Measurements from ENCODE around the gene HDHD2.
"Not testable (repeated sequence)": the region's sequence is repeated elsewhere in the genome, so short reads cannot be mapped to it uniquely, and the experiment has no call there.

HDHD2 gene, protein sequence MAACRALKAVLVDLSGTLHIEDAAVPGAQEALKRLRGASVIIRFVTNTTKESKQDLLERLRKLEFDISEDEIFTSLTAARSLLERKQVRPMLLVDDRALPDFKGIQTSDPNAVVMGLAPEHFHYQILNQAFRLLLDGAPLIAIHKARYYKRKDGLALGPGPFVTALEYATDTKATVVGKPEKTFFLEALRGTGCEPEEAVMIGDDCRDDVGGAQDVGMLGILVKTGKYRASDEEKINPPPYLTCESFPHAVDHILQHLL

DNA sequence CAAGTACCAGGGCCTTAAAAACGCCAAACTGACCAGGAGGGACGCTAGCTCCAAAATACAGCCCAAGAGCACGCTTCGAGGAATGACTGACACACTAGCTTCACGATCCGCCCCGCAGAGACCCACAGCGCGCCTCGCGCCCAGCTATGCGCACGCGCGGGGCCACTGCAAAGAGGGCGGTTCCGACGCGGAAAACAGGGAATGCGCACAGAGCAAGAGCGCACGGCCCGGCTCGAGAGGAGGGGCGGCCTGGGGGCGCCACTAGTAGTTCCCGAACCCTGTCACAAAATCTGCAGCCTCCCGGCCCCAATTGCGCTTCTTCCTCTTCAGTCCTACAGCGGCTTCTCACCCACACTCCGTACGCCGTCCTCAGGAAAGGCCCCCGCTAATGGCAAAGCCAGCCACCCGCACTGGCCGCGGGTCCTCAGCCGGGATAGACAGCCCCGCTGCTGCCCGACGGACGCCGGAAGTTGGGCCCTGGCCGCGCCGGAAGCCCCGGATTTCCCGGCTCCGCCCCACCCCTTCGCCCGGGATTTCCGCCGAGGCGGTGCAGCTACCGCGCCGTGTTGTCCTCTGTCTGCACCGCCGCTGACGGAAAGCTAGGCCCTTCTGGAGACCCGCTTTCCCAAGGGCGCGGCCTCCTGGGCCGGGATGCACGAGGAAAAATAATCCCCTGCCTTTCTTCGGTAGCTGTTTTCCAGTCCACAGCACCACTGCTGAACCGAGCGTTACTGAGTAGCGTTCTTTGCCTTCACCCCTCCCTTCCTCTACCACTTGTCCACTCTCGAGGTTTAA lies at the start of gene HDHD2:
Gene HDHD2, minus strand, starts transcription at position 472 of the 795 bp plus-strand sequence. CDS start 14,061 bp downstream, outside the sequence.
- DNase-seq = peak; percentile 95

DNA sequence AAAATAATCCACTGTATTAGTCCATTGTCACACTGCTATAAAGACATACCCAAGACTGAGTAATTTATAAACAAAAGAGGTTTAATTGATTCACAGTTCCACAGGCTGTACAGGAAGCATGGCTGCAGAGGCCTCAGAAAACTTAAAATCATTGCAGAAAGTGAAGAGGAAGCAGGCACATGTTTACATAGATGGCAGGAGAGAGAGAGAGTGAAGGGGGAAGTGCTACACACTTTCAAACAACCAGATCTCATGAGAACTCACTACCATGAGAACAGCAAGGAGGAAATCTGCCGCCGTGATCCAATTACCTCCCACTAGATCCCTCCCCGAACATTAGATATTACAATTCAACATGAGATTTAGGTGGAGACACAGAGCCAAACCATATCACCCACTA lies 45.7 kb upstream of the HDHD2 start:
- not testable (repeated sequence) for DNase-seq

DNA sequence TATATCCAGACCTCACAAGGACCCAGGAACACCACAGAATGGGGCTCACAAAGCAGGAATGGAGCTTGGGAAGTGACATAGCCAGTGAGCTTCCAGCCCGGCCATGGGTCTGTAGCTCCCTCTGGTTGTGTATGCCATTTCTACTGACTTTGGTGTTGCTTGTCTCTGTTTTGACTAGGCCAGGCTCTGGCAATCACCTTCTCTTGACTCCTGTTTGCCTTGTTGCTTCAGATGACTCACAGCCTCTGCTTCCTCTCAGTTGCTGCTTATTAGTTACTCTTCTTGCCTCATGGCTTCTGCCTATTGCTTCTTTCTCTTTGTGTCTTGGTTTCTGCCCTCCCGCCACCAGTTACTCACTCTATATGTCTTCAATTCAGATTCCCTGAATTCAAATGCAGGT lies 41.7 kb upstream of the HDHD2 start:
- DNase-seq = no peak

DNA sequence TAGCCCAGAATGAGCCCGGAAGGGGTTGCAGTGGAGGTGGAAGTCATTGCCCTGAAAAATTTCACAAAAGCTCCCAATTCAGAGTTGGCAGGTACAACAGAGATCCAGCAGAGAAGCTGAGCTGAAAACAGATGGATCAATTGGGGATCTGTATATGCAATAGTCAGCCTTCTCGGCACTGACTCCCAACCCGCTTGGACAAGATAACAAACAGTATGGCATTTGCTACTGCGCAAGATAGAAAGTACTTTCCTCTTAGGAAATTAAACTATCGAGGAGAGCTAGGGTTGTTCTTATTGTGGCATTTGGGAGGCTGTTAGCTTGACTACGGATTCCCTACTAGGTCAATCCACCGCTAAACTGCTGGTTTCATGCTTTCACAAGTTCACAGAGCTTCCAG lies 37.4 kb upstream of the HDHD2 start:
- no peak for DNase-seq

DNA sequence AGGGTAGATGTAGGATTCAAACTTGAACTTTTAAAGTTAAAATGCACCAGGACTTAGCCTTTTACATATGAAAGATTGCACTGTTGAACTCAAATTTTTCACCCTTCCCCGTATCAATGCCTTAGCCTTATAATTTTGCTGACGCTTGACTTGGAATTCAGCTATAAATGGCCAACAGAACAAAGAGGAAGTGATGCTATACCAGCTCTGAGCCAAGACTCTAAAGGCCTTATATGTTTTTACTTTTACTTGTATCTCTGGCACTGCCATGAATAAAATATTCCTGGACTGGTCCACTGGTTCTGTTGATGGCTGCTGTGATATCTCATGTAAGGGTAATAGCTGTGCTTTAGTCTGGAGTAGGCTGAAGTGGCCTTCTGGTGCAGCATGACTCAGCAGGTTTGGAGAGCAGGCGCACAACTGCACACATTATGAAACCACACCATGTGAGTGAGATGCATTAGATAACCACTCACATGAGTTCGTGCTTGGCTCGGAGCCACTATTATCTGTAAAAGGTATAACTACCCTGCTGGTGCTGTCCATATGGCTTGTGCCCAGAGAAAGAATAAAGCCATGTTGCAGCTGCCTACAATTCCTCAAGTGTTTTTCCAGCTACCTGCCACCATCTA lies 34.2 kb upstream of the HDHD2 start:
- DNase-seq = no peak

DNA sequence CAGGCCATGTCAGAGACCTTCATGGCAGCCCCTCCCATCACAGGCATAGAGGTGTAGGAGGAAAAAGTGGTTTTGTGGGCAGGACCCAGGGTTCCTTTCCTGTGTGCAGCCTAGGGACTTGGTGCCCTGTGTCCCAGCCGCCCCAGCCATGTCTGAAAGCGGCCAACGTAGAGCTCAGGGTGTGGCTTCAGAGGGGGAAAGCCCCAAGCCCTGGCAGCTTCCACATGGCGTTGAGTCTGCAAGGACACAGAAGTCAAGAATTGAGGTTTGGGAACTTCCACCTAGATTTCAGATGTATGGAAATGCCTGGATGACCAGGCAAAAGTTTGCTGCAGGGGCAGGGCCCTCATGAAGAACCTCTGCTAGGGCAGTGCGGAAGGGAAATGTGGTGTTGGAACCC lies 31.9 kb upstream of the HDHD2 start:
- not testable (repeated sequence) for DNase-seq

DNA sequence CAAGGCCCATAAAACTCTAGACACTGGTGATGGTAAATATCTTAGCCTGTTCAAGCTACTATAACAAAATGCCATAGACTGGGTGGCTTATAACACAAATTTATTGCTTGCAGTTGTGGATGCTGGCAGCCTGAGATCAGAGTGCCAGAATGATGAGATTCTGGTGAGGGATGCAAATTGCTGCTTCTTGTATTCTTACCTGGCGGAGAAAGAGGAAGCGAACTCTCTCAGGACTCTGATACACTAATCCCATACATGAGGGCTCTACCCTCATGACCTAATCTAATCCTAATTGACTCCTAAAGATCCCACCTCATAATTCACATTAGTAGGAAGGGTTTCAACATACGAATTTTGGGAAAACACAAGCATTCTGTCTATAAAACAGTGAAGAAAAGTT lies 30.5 kb upstream of the HDHD2 start:
- no peak for DNase-seq

DNA sequence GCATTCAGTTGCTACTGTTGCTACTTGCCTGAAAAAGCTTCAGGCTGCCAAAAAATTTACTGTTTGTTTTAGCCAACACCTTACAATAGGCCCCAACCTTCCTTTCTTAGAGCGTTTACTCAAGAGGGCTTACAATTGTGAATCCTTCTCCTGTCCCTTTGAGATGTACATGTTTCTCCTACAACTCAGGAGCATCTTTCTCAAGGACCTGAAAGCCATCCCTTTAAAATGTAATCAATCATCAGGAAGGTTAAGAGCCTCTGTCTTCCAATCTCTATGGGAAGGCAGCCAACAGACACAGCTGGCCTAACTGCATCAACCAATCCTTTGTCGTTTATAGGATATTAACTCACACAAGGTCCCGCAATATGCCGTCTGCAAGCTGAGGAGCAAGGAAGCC lies 29.2 kb upstream of the HDHD2 start:
- DNase-seq = no peak

DNA sequence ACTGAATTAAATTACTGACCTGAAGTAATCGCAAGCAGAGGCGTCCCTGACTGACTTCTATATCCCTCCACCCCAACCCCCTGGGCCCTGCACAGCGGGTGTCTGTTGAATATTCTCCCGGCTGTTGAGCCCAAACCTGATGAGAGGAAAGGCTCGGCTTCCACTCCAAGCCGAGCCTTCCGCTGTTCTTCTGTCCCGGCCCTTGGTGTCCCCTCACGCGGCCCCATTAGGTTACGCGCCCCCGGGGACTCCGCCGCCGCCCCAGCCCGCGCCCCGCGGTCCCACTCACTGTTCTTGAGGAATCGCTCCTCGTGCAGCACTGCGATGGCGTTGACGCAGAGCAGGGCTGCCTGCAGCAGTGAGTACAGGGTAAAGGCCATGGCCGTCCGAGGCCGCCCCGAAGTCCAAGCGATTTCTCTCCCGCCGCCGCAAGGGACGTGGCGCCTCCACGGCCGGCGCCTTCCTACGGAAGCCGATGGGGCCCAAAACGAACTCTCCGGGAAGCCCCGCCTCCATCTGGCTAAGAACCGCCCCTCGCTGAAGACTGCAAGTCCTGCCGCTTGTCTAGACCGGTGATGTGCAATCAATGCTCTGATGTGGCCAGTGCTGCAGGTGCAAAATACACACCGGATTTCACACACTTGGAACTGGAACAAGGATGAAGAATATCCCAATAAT lies 25.7 kb upstream of the HDHD2 start, which contains the start of gene IER3IP1:
Gene IER3IP1, minus strand, starts transcription at position 467 of the 678 bp plus-strand sequence. Its CDS starts 87 bp downstream, at position 380.
- DNase-seq = peak; percentile 96

DNA sequence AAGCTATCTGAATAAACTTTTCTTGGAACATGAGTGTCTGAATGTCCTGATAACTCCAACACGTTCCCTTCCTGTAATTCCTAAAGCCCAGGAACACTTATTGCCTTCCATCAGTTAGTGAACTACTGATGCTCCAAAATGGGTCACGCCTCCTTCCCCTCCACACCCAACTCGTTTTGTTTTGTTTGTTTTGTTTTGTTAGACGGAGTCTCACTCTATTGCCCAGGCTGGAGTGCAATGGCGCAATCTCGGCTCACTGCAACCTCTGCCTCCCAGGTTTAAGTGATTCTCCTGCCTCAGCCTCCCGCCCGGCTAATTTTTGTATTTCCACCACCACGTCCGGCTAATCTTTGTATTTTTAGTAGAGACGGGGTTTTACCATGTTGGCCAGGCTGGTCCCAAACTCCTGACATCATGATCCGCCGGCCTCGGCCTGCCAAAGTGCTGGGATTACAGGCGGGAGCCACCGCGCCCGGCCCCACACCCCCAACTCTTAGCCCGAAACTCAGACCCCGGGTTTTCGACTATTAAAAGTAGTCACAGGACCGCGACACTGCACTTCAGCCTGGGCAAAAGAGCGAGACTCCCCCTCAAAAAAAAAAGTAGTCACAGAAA lies 25.1 kb upstream of the HDHD2 start:
- DNase-seq = peak; percentile 16

DNA sequence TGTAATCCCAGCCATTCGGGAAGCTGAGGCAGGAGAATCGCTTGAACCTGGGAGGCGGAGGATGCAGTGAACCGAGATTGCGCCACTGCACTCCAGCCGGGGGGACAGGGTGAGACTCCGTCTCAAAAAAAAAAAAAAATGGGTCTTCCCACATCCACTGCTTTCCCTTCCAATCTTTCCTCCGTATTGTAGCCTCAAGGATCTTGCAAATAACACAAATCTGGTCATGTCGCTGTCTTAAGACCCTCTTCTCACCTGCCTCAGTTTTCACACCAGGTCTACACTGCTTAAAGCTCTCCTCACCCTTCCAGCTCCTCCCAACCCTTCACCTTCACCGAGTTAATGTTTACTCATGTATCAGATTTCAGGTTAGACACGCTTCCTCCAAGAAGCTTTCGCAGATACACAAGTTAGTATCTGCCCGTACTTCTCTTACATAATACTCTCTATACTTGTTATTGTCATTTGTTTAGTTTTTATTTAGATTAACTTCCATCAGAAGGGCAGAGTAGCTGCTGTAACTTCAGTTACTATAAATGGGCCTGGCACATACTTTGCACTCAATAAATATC lies 24.3 kb upstream of the HDHD2 start:
- DNase-seq = no peak

DNA sequence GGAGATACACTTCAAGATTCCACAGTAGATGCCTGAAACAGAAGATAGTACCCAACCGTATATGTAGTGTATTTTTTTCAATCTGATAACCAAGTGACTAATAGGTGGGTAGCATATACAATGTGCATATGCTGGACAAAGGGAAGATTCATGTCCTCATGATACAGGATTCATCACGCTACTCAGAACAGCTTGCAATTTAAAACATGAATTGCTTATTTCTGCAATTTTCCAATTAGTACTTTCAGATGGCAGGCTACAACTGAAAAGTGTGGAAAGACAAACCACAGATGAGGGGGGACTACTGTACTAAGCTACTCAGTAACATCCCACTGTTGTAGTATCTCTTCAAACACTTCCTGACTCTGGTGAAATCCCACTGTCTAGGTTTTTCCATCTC lies 22.2 kb upstream of the HDHD2 start:
- DNase-seq = no peak

DNA sequence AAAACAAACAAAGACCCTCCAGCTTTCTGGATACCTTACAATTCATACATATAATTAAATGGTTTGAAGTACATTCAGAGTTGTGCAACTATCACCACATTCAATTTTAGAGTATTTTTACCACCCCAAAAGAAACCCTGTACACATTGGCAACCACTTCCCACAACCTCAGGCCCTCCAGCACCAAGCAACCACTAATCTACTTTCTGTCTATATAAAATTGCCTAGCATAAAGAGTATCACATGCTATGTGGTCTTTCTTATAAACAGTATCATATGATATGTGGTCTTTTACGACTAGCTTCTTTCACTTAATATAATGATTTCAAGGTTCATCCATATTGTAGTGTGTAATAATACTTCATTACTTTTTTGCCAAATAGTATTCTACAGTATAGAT lies 18.6 kb upstream of the HDHD2 start:
- no peak for DNase-seq

DNA sequence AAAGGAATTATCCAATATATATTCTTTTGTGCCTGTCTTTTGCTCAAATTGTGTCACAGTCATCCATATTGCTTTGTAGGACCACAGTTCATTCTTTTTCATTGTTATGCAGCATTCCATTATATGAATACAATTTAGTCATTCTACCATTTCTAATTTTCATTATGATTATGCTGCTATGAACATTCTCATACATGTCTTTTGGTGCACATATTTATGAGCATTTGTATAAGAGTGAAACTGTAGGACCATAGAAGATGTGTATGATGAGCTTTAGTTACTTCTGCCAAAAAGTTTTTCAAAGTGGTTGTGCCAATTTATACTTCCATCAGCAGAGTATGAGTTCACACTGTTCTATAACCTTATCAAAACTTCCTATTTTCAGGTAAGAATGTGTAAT lies 18.2 kb upstream of the HDHD2 start:
- DNase-seq = no peak

DNA sequence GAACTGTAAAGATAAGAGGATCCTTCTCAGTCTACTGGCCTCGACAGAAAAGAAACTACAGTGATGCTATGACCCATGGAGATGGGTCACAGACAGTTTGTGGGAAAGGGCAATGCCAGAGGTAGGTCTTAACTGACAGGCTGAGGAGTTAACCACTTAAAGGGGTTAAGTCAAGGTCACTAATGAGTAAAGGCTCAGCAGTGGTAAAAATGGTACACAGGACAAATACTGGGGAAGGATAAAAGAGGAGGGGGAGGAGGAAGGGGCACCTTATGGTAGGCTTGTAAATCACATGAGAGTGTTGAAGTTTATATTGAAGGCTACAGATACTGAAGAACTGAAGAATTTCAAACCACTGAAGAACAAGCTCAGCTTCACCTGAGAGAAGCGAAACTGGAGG lies 16.0 kb upstream of the HDHD2 start:
- no peak for DNase-seq

DNA sequence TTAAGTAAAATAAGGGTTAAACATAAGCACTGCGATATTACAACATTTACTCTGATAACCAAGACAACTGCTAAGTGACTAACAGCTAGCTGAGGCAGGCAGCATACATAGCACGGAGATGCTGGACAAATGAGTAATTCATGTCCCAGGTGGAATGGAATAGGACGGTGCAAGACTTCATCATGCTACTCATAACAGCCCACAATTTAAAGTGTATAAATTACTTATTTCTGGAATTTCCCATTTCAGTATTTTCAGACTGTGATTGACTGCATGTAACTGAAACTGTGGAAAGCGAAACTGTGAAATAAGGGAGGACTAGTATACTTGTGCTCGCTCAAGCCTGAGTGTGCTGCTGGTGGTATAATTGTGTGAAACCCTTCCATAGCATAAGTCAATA lies 12.9 kb upstream of the HDHD2 start:
- DNase-seq = no peak

DNA sequence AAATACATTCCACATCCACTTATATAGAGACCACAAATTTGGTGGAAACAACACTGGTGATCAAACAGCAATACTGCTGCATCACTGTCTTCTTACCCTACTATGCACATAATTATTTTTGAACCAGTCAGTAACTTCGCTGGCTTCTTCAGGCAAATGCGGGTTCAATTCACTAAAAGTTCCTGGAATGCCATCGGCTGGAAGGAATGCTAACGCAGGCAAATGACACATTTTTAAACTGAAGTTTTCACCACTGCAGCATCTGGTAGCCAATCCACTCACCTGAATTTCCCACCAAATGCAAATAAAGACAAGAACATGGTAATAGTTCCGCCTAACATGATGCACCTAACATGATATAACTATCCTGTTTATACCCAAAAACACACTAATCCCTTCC lies 10.0 kb upstream of the HDHD2 start:
- DNase-seq = no peak

DNA sequence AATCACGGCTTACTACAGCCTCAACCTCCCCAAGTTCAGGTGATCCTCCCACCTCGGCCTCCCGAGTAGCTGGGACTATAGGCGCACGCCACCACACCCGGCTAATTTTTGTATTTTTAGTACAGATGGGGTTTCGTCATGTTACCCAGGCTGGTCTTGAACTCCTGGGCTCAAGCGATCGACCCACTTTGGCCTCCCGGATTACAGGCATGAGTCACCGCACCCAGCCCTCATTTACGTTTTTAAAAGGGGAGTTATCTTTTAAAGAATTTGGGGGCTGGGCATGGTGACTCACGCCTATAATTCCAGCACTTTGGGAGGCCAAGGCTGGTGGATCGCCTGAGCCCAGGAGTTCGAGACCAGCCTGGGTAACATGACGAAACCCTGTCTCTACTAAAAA lies 8.1 kb upstream of the HDHD2 start:
- not testable (repeated sequence) for DNase-seq

DNA sequence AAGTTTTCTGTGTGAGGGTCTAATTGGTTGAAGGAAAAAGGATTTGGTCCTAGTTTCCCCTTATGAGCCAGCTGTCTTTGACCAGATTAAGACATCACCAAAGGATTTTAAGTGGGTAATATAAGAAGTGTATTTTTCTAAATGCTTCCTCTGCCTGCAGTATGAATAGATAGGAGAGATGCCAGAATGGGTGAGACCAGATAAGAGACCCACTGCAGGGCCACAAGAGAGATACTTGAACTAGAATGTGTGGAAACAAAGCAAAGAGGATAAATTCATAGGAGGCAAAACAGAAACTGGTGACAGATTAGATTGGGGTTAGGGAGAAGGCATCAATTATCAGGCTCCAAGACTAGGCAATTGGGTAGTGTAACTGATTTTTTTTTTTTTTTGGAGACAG lies 1.1 kb upstream of the HDHD2 start:
- DNase-seq = no peak

DNA sequence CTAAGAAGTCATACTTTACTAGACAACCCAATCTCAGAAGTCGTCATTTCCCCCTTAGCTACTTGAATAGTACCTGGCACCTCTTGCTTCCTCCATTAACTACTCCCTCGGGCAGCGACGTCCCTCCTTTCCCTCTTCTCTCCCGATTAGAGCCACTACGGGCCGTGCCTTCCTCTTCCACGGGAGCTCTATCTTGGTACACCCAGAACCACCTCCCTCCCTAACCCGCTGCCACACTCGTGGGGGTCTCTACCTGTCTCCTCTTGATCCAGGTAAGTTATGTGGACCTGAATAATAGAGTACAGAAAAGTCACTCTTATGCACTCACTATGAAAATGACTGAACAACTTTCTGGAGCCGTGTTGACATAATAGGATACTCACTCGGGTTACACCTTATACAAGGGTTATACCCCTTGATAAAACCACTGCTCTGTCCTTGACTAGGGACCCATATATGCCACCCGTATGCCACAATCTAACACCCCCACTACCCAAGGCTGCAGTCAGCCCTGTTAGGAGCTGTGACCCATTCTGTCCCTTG lies 595 bp upstream of the HDHD2 start:
- no peak for DNase-seq

DNA sequence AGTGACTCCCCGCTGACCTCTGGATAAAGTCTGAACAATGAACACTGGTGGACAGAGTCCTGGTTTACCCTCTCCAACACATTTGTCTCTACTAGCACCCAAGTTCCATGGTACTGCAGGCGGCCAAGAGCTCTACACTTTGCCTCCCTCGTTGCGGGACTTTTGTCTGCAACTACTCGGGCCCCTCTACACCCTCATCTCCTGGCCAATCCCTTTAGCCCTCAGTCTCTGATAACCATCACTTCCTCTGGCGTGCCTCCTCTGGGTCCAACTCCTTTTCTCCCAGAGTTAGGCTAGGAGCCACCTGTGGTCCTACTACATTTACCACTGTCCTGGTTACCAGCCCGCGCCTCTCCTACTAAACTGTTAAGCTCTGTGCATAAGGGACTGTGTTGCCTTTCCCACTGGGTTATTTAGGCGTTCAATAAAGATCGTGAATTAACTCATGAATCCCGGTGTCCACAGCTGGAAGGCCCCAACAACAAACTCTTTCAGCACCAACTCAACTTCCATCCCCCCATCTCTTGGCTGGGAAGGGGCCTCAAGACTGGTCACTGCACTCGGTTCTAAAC lies 757 bp downstream of the HDHD2 start:
- DNase-seq = no peak

DNA sequence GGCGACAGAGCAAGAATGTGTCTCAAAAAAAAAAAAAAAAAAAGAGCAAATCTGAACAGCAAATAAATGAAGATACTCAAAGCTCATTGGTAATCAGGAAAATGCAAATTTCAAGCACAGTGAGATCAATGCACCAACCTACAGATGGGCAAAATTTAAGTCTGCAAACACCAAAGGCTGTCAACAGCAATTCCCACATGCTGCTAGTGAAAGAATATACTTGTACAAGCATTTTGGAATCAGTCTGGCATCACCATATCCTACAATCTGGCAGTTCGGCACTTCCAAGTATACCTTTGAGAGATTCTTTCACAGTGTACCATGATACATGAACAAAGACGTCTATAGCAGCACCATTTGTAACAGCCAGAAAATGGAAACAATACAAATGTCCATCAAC lies 4.1 kb downstream of the HDHD2 start:
- DNase-seq = no peak

Measured in eye (tissue), 1 donor.